Measurements from ENCODE around the gene FBXW7.
"Not testable (repeated sequence)": the region's sequence is repeated elsewhere in the genome, so short reads cannot be mapped to it uniquely, and the experiment has no call there.

The FBXW7 gene

GRCh38 chr4:152545088-152545487, 9.2 kb upstream of the FBXW7 start:
- peaks cover 2% of the 10 kb centered on the region; the same call in 1 of the 2 replicates for H3K36me3 ChIP-seq (ENCODE audit: insufficient read depth, low read length)
- no peak overlapping the region for H3K27ac ChIP-seq (ENCODE audit: low read depth, low read length)

GRCh38 chr4:152544533-152544932, 8.6 kb upstream of the FBXW7 start:
- H3K4me3 ChIP-seq (ENCODE audit: low read depth, low read length); H3K36me3 ChIP-seq (ENCODE audit: insufficient read depth, low read length); H2AFZ ChIP-seq (ENCODE audit: low read length, unreplicated experiment); H3K27me3 ChIP-seq (ENCODE audit: insufficient read depth, low read length); H3K4me1 ChIP-seq (ENCODE audit: control insufficient read depth, insufficient read depth, low read length, unreplicated experiment); H3K79me2 ChIP-seq (ENCODE audit: control insufficient read depth, insufficient read depth, low read length, unreplicated experiment); H3K27ac ChIP-seq (ENCODE audit: low read depth, low read length): not testable (repeated sequence)

More at GRCh38 chr4:152545088-152545487, 9.2 kb upstream of the FBXW7 start:
- no peak overlapping the region for H2AFZ ChIP-seq (ENCODE audit: low read length, unreplicated experiment)
- H3K79me2 ChIP-seq (ENCODE audit: control insufficient read depth, insufficient read depth, low read length, unreplicated experiment) = peaks cover 1% of the 10 kb centered on the region
- no peaks in the 10 kb centered on the region for H3K27me3 ChIP-seq (ENCODE audit: insufficient read depth, low read length)
- no peak overlapping the region for H3K4me3 ChIP-seq (ENCODE audit: low read depth, low read length)
- H3K4me1 ChIP-seq (ENCODE audit: control insufficient read depth, insufficient read depth, low read length, unreplicated experiment) = no peaks in the 10 kb centered on the region

- Histone ChIP-seq H3K27ac (ENCODE audit: low read depth, low read length) (no peak overlapping the region), H3K4me3 (ENCODE audit: low read depth, low read length) (no peak overlapping the region), H2AFZ (ENCODE audit: low read length, unreplicated experiment) (no peak overlapping the region)
Observed at GRCh38 chr4:152540941-152541340, 5.0 kb upstream of the FBXW7 start.

GRCh38 chr4:152540293-152540674, 4.4 kb upstream of the FBXW7 start:
- no peak overlapping the region for H3K4me3 ChIP-seq (ENCODE audit: low read depth, low read length)
- H3K4me1 ChIP-seq (ENCODE audit: control insufficient read depth, insufficient read depth, low read length, unreplicated experiment) = peaks cover 11% of the 10 kb centered on the region
- H3K27me3 ChIP-seq (ENCODE audit: insufficient read depth, low read length) = no peaks in the 10 kb centered on the region
- H2AFZ ChIP-seq (ENCODE audit: low read length, unreplicated experiment) = no peak overlapping the region
- H3K79me2 ChIP-seq (ENCODE audit: control insufficient read depth, insufficient read depth, low read length, unreplicated experiment) = peaks cover 37% of the 10 kb centered on the region
- no peak overlapping the region for H3K27ac ChIP-seq (ENCODE audit: low read depth, low read length)
- peaks cover 11% of the 10 kb centered on the region; the same call in 1 of the 2 replicates for H3K36me3 ChIP-seq (ENCODE audit: insufficient read depth, low read length)

More at GRCh38 chr4:152540941-152541340, 5.0 kb upstream of the FBXW7 start:
- peaks cover 32% of the 10 kb centered on the region for H3K79me2 ChIP-seq (ENCODE audit: control insufficient read depth, insufficient read depth, low read length, unreplicated experiment)
- no peaks in the 10 kb centered on the region for H3K27me3 ChIP-seq (ENCODE audit: insufficient read depth, low read length)
- H3K36me3 ChIP-seq (ENCODE audit: insufficient read depth, low read length) = peaks cover 11% of the 10 kb centered on the region; the same call in 1 of the 2 replicates
- peaks cover 11% of the 10 kb centered on the region for H3K4me1 ChIP-seq (ENCODE audit: control insufficient read depth, insufficient read depth, low read length, unreplicated experiment)

- Histone ChIP-seq H3K4me1 (ENCODE audit: control insufficient read depth, insufficient read depth, low read length, unreplicated experiment) (peaks cover 11% of the 10 kb centered on the region), H3K36me3 (ENCODE audit: insufficient read depth, low read length) (peaks cover 11% of the 10 kb centered on the region; the same call in 1 of the 2 replicates), H3K79me2 (ENCODE audit: control insufficient read depth, insufficient read depth, low read length, unreplicated experiment) (peaks cover 43% of the 10 kb centered on the region), H3K4me3 (ENCODE audit: low read depth, low read length) (no peak overlapping the region), H2AFZ (ENCODE audit: low read length, unreplicated experiment) (no peak overlapping the region), H3K27ac (ENCODE audit: low read depth, low read length) (no peak overlapping the region), H3K27me3 (ENCODE audit: insufficient read depth, low read length) (no peaks in the 10 kb centered on the region)
Observed at GRCh38 chr4:152539556-152540292, 3.8 kb upstream of the FBXW7 start.

- H3K36me3 ChIP-seq (ENCODE audit: insufficient read depth, low read length) = peaks cover 11% of the 10 kb centered on the region; the same call in 1 of the 2 replicates
- peak overlapping the region; percentile 91 for H3K4me3 ChIP-seq (ENCODE audit: low read depth, low read length)
- no peak overlapping the region for H3K27ac ChIP-seq (ENCODE audit: low read depth, low read length)
Observed at GRCh38 chr4:152537881-152538280, 2.0 kb upstream of the FBXW7 start.

GRCh38 chr4:152536545-152537182, 772 bp upstream of the FBXW7 start:
- H3K79me2 ChIP-seq (ENCODE audit: control insufficient read depth, insufficient read depth, low read length, unreplicated experiment) = peaks cover 72% of the 10 kb centered on the region
- H3K27ac ChIP-seq (ENCODE audit: low read depth, low read length) = peak overlapping the region; percentile 77
- peaks cover 11% of the 10 kb centered on the region; the same call in 1 of the 2 replicates for H3K36me3 ChIP-seq (ENCODE audit: insufficient read depth, low read length)
- peak overlapping the region; percentile 91 for H3K4me3 ChIP-seq (ENCODE audit: low read depth, low read length)
- peak overlapping the region; percentile 86 for H2AFZ ChIP-seq (ENCODE audit: low read length, unreplicated experiment)
- no peaks in the 10 kb centered on the region for H3K27me3 ChIP-seq (ENCODE audit: insufficient read depth, low read length)
- peaks cover 29% of the 10 kb centered on the region for H3K4me1 ChIP-seq (ENCODE audit: control insufficient read depth, insufficient read depth, low read length, unreplicated experiment)

More at GRCh38 chr4:152537881-152538280, 2.0 kb upstream of the FBXW7 start:
- no peak overlapping the region for H2AFZ ChIP-seq (ENCODE audit: low read length, unreplicated experiment)
- H3K4me1 ChIP-seq (ENCODE audit: control insufficient read depth, insufficient read depth, low read length, unreplicated experiment) = peaks cover 20% of the 10 kb centered on the region
- peaks cover 61% of the 10 kb centered on the region for H3K79me2 ChIP-seq (ENCODE audit: control insufficient read depth, insufficient read depth, low read length, unreplicated experiment)
- no peaks in the 10 kb centered on the region for H3K27me3 ChIP-seq (ENCODE audit: insufficient read depth, low read length)

GRCh38 chr4:152535360-152535902, 461 bp downstream of the FBXW7 start:
- H3K27ac ChIP-seq (ENCODE audit: low read depth, low read length) = peak overlapping the region; percentile 65; the same call in 1 of the 2 replicates

GRCh38 chr4:152534541-152535359, 1.1 kb downstream of the FBXW7 start:
- peaks cover 29% of the 10 kb centered on the region for H3K4me1 ChIP-seq (ENCODE audit: control insufficient read depth, insufficient read depth, low read length, unreplicated experiment)
- no peaks in the 10 kb centered on the region for H3K27me3 ChIP-seq (ENCODE audit: insufficient read depth, low read length)
- peaks cover 84% of the 10 kb centered on the region for H3K79me2 ChIP-seq (ENCODE audit: control insufficient read depth, insufficient read depth, low read length, unreplicated experiment)
- H2AFZ ChIP-seq (ENCODE audit: low read length, unreplicated experiment) = peak overlapping the region; percentile 49
- peak overlapping the region; percentile 91 for H3K4me3 ChIP-seq (ENCODE audit: low read depth, low read length)
- peaks cover 5% of the 10 kb centered on the region; the same call in 1 of the 2 replicates for H3K36me3 ChIP-seq (ENCODE audit: insufficient read depth, low read length)
- no peak overlapping the region for H3K27ac ChIP-seq (ENCODE audit: low read depth, low read length)

More at GRCh38 chr4:152535360-152535902, 461 bp downstream of the FBXW7 start:
- peak overlapping the region; percentile 91 for H3K4me3 ChIP-seq (ENCODE audit: low read depth, low read length)
- H3K79me2 ChIP-seq (ENCODE audit: control insufficient read depth, insufficient read depth, low read length, unreplicated experiment) = peaks cover 84% of the 10 kb centered on the region
- H3K27me3 ChIP-seq (ENCODE audit: insufficient read depth, low read length) = no peaks in the 10 kb centered on the region
- H3K4me1 ChIP-seq (ENCODE audit: control insufficient read depth, insufficient read depth, low read length, unreplicated experiment) = peaks cover 29% of the 10 kb centered on the region
- H2AFZ ChIP-seq (ENCODE audit: low read length, unreplicated experiment) = peak overlapping the region; percentile 73
- peaks cover 11% of the 10 kb centered on the region; the same call in 1 of the 2 replicates for H3K36me3 ChIP-seq (ENCODE audit: insufficient read depth, low read length)

- H3K79me2 ChIP-seq (ENCODE audit: control insufficient read depth, insufficient read depth, low read length, unreplicated experiment) = peaks cover 76% of the 10 kb centered on the region
Observed at GRCh38 chr4:152531479-152531878, 4.4 kb downstream of the FBXW7 start.

More at GRCh38 chr4:152531479-152531878, 4.4 kb downstream of the FBXW7 start:
- Histone ChIP-seq H3K27me3 (ENCODE audit: insufficient read depth, low read length) (no peaks in the 10 kb centered on the region), H3K27ac (ENCODE audit: low read depth, low read length) (no peak overlapping the region), H3K36me3 (ENCODE audit: insufficient read depth, low read length) (no peaks in the 10 kb centered on the region), H3K4me3 (ENCODE audit: low read depth, low read length) (no peak overlapping the region), H2AFZ (ENCODE audit: low read length, unreplicated experiment) (no peak overlapping the region), H3K4me1 (ENCODE audit: control insufficient read depth, insufficient read depth, low read length, unreplicated experiment) (peaks cover 18% of the 10 kb centered on the region)
